Central memory CD4-positive, alpha-beta T cell (primary cell): ENCODE results near the gene FBN1.

Source experiments
- DNase-seq: peaks from one replicate; pipeline ENCODE4 v3.0.0; 2022

The FBN1 gene

DNA sequence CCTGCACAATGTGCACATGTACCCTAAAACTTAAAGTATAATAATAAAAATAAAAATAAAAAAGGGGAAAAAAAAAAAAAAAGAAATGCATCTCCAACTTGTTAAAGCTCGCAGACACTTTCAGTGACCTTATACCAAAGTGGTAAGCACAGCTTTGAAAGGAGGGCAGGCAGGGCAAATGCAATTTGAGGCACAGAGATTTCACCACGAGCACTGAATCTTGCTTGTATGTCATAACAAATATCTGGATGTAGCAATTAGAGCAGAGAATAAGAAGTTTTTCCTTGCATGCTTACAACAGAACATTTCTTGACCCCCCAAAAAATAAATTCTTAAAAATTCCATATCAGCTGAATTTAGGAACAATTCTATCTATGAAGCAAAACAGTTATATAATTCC, 66.5 kb downstream of the FBN1 start:
- DNase-seq: no peak

GRCh38 chr15:48577469-48577868, 68.0 kb downstream of the FBN1 start:
- DNase-seq: no peak

DNA sequence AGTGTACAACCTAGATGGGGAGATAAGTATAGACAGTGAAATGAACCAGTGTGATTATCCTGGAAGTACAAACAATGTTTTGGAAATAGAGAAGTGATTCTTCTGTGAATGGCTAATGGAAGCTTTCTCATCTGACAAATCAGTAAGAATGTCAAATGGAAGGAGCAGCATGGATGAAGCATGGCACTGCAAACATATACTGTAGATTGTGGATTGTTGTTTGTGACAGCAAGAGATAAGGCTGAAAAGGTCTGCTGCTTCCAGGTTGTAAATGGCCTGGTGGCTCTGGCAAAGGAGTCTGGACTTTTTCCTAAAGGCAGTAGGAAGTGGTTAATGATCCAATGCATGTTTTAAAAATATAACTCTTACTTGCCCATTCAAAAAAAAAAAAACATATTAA, 71.3 kb downstream of the FBN1 start:
- DNase-seq: no peak

- no peak for DNase-seq
Observed at GRCh38 chr15:48573780-48574179, 71.7 kb downstream of the FBN1 start.

DNA sequence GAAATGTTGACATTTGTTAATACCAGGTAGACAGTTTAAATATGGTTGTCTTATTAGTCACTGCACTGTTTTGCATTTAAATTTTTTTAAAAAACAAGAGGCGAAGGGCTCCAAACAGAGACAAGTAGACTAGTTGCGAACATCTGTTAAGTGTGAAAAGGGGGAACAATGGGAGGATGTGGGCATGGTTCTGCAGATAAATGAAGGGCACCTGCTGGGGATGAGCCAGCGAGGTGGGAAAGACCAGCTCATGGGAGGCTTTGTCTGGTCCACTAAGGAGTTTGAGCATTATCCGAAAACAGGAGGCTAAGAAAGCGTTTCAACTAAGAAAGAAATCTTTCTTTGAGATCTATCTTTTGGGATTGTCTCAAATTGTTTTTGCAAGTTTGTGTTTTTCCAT, 72.7 kb downstream of the FBN1 start:
- no peak for DNase-seq

- DNase-seq: no peak
Observed at GRCh38 chr15:48571510-48571909, 74.0 kb downstream of the FBN1 start.

GRCh38 chr15:48570822-48571221, 74.7 kb downstream of the FBN1 start:
- DNase-seq: no peak

DNA sequence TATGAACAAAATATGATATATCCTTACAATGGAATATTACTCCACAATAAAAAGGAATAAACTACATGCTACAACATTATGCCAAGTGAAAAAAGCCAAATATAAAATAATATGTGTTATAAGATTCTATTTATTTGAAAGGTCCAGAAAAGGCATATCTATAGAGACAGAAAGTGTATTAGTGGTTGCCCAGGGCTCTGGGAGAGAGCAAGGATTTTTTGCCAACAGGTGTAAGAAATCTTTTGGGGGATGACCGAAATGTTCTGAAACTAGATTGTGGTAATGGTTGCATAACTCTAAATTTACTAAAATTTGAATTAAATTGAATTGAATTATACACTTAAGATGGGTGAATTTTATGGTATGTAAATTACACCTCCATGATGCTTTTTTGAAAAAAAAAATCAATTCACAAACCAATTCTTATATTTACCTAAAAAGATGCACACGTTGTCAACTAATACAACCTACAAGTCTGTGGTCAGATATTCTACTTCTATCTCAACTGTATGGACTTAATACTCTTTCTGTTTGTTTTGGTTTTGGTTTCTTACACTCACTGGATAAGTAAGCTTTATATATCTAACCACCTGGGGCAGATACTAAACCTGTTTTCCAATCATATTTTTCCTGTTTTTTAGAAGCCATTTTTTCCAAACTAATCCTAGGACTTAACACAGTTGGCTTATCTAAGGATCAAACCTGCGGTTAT, 75.8 kb downstream of the FBN1 start:
- DNase-seq: no peak

DNA sequence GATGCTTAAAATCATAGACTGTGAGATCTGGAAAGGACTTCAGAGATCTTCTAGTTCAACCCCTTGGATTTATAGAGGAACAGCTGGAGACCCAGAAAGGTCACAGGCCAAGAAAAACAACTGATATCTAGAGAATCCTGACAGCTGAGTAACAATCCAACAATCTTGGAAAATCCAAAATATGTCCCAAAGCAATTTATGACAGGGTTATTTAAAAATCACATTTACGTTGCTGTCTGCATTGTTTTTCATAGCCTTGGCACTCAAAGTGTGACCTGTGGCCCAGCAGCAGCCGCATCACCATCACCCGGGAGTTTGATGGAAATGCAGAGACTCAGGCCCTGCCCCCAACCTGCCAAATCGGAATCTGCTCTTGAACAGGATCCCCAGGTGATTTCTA, 78.8 kb downstream of the FBN1 start:
- DNase-seq: no peak

- DNase-seq: no peak
Observed at GRCh38 chr15:48565560-48566482, 79.7 kb downstream of the FBN1 start.

DNA sequence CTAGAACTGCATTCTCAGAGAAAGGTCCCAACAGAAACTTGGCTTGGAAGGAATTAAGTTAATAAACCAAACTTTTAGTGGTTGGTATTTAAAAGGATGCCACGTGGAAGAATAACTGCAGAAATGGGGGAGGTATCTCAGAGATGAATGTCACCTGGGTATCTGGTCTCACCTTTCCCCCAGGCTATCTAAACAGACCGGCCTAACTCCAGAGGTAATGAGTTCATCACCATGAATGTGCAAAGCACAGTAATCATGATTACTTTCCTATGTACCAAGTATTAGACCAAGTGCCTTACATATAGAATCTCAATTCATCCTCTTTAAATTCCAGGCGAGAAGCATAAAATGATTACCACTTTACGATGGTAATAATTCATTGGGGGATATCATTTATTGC, 80.8 kb downstream of the FBN1 start:
- DNase-seq: no peak

DNA sequence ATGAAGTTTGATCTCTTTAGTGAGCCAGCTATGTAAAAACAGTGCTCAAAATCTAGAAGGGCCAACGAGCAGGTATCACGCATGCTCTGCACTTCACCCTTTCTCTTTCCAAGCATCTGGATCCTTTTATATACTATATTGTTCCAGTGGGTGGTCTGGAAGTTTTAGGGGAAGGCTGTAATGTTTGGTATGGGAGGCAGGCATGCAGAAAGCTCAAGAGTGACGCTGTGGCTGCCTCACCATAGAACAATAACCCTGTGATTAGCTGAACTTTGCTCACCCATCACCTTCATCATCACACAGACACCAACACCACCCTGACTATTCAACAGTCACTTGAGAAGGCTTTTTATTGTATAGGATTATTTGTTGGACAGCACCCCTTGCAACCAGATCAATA, 81.6 kb downstream of the FBN1 start:
- no peak for DNase-seq

- no peak for DNase-seq
Observed at GRCh38 chr15:48560321-48561051, 85.0 kb downstream of the FBN1 start.

GRCh38 chr15:48559285-48559684, 86.2 kb downstream of the FBN1 start:
- DNase-seq: no peak

DNA sequence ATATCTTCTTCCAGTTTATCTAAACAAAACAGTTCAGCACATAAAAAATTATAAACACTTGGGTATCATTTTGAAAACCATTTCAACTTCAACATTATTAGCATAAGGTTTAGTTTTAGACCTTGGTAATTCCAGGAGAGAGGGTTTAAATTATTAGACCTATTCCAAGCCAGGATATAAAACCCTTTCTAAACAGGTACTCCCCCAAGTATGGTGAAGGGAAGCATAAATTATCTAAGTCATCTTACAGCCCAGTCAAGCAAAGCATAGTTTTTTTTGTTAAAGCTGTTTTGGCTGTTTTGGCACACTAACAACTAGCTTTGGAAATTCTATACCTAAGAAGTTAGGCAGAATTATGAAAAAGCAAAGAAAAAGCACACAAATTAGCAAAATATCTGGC, 87.3 kb downstream of the FBN1 start:
- no peak for DNase-seq

- no peak for DNase-seq
Observed at GRCh38 chr15:48557335-48557734, 88.2 kb downstream of the FBN1 start.

- DNase-seq: no peak
Observed at GRCh38 chr15:48556159-48556897, 89.2 kb downstream of the FBN1 start.

- DNase-seq: no peak
Observed at GRCh38 chr15:48555241-48555881, 90.1 kb downstream of the FBN1 start.

GRCh38 chr15:48554112-48554511, 91.4 kb downstream of the FBN1 start:
- DNase-seq: no peak

DNA sequence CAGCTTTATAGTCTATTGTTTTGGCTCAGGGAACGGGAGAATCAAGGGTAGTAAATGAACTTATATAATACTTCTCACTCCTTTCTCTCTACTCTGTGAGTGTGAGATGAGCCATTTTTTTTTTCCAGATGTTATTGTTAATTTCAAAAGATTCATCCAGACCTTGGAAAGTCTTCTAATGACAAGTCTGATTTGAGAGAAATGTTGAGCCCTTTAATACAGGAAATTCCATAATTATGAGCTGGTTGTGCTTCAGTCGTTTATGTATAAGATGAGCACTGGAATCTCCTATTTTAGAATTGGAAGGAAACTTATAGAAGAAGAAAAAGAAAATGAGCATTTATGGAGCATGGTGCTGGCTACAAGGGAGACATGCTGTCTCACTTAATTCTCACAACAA, 92.0 kb downstream of the FBN1 start:
- DNase-seq: no peak

- DNase-seq: no peak
Observed at GRCh38 chr15:48550822-48551525, 94.5 kb downstream of the FBN1 start.

GRCh38 chr15:48548455-48548854, 97.1 kb downstream of the FBN1 start:
- no peak for DNase-seq
